Measurements from ENCODE around the gene ZNF672.

DNA sequence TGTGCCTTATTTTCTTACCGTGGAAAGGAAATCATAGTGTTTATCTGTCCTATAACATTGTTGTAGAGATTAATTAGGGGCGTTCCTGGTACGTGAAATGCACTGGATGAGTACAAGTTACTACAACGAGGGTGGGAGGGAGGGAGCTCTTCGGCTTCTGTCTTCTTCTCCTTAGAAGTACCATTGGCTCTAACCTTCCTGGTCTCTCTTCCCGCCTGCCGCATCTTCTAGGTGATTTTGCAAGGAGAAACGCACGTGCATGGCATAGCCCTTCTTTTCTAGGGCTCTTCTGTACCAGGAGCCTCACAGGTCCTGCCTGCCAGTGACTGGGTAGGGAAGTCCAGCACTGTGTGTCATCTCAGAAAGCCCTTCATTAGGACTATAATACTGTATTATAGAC lies 29.1 kb upstream of the ZNF672 start:
- TF ChIP-seq, protein P1, sequence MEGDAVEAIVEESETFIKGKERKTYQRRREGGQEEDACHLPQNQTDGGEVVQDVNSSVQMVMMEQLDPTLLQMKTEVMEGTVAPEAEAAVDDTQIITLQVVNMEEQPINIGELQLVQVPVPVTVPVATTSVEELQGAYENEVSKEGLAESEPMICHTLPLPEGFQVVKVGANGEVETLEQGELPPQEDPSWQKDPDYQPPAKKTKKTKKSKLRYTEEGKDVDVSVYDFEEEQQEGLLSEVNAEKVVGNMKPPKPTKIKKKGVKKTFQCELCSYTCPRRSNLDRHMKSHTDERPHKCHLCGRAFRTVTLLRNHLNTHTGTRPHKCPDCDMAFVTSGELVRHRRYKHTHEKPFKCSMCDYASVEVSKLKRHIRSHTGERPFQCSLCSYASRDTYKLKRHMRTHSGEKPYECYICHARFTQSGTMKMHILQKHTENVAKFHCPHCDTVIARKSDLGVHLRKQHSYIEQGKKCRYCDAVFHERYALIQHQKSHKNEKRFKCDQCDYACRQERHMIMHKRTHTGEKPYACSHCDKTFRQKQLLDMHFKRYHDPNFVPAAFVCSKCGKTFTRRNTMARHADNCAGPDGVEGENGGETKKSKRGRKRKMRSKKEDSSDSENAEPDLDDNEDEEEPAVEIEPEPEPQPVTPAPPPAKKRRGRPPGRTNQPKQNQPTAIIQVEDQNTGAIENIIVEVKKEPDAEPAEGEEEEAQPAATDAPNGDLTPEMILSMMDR (conservative IDR thresholded peaks at IDR 0.05; ENCODE audit: low read length), result no peak
- TF ChIP-seq EZH2phosphoT487 (IDR thresholded peaks at IDR 0.05; ENCODE audit: borderline replicate concordance), result no peak
